Neural cell (in vitro differentiated cells): ENCODE results near the gene AFAP1. TPM values are rescaled to one million over a fixed set of nuclear protein-coding genes. Genes with fewer than 3 reads are reported as not detected.

Experiments used
- H2AFZ ChIP-seq: fragments of 200-600, 300-800 bp; sonication (generic), shearing (Covaris generic); 2 replicates; pipeline ENCODE4 v1.6.0; 2014; ENCODE audit warnings: low read depth, mild to moderate bottlenecking, antibody characterized with exemption, low read length, moderate library complexity
- H3F3A ChIP-seq: fragments of 200-600 bp; shearing (Covaris generic); 2 replicates; pipeline ENCODE4 v1.6.1; 2016; ENCODE audit warnings: mild to moderate bottlenecking, moderate library complexity, mixed read lengths, antibody characterized with exemption, low read length; ENCODE audit not compliant: insufficient read depth, poor library complexity, severe bottlenecking
- H3K27ac ChIP-seq: fragments of 200-600, 300-800 bp; sonication (generic), shearing (Covaris generic); 2 replicates; pipeline ENCODE4 v1.5.1; 2014; ENCODE audit warnings: mild to moderate bottlenecking, low read length, moderate library complexity
- H3K27me3 ChIP-seq: fragments of 300-800, 200-600 bp; sonication (generic), shearing (Covaris generic); 2 replicates; pipeline ENCODE4 v1.6.0; 2014; ENCODE audit warnings: mild to moderate bottlenecking, low read depth, low read length, moderate library complexity; ENCODE audit not compliant: insufficient read depth
- H3K36me3 ChIP-seq: fragments of 300-800, 200-600 bp; sonication (generic), shearing (Covaris generic); 2 replicates; pipeline ENCODE4 v1.5.1; 2014; ENCODE audit warnings: mild to moderate bottlenecking, antibody characterized with exemption, low read length, moderate library complexity; ENCODE audit not compliant: insufficient read depth
- H3K4me2 ChIP-seq: fragments of 300-800, 200-600 bp; sonication (generic), shearing (Covaris generic); 2 replicates; pipeline ENCODE4 v1.6.0; 2014; ENCODE audit warnings: mild to moderate bottlenecking, low read length
- H3K4me3 ChIP-seq: fragments of 300-800, 200-600 bp; sonication (generic), shearing (Covaris generic); 2 replicates; pipeline ENCODE4 v1.5.1; 2014; ENCODE audit warnings: mild to moderate bottlenecking, low read length, moderate library complexity
- H3K79me2 ChIP-seq: fragments of 200-600 bp; shearing (Covaris generic); replicated peaks from 2 replicates; pipeline ENCODE4 v1.6.0; 2014; ENCODE audit warnings: mild to moderate bottlenecking, low read length, moderate library complexity; ENCODE audit not compliant: insufficient read depth
- H3K9ac ChIP-seq: fragments of 300-800, 200-600 bp; sonication (generic), shearing (Covaris generic); 2 replicates; pipeline ENCODE4 v1.6.1; 2016; ENCODE audit warnings: mild to moderate bottlenecking, low read length, mixed read lengths
- H3K9me2 ChIP-seq: fragments of 200-600 bp; shearing (Covaris generic); 2 replicates; pipeline ENCODE4 v1.6.1; 2016; ENCODE audit warnings: mild to moderate bottlenecking, low read length, mixed read lengths; ENCODE audit not compliant: insufficient read depth
- H3K9me3 ChIP-seq: fragments of 200-600, 300-800 bp; sonication (generic), shearing (Covaris generic); 2 replicates; pipeline ENCODE4 v1.6.1; 2016; ENCODE audit warnings: mild to moderate bottlenecking, mixed run types, low read length, moderate library complexity, mixed read lengths
- H4K20me1 ChIP-seq: fragments of 200-600 bp; shearing (Covaris generic); 2 replicates; pipeline ENCODE4 v1.6.1; 2016; ENCODE audit warnings: mild to moderate bottlenecking, mixed run types; ENCODE audit not compliant: insufficient read depth
- EP300 ChIP-seq: fragments of 450-650 bp; conservative IDR thresholded peaks from 2 replicates; pipeline ENCODE4 v1.6.1; 2014; ENCODE audit warnings: antibody characterized with exemption, mild to moderate bottlenecking, moderate library complexity; ENCODE audit not compliant: poor library complexity, severe bottlenecking
- EZH2 ChIP-seq: fragments of 200-600, 300-800 bp; shearing (Covaris generic), sonication (generic); IDR thresholded peaks from 2 replicates; pipeline ENCODE4 v1.6.1; 2014; ENCODE audit warnings: antibody characterized with exemption, low read length, borderline replicate concordance, mild to moderate bottlenecking; ENCODE audit not compliant: insufficient read depth, poor library complexity, severe bottlenecking
- MXI1 ChIP-seq: fragments of 450-650 bp; conservative IDR thresholded peaks from 2 replicates; pipeline ENCODE4 v1.6.1; 2014; ENCODE audit warnings: antibody characterized with exemption, mild to moderate bottlenecking; ENCODE audit not compliant: poor library complexity, severe bottlenecking
- POLR2AphosphoS5 ChIP-seq: IDR thresholded peaks from 2 replicates; pipeline ENCODE4 v1.6.1; 2012
- RAD21 ChIP-seq: fragments of 450-650 bp; conservative IDR thresholded peaks from 2 replicates; pipeline ENCODE4 v1.6.1; 2014; ENCODE audit warnings: antibody characterized with exemption, mild to moderate bottlenecking, moderate library complexity
- REST ChIP-seq: IDR thresholded peaks from 2 replicates; pipeline ENCODE4 v1.6.1; 2012; ENCODE audit warnings: borderline replicate concordance
- SMC3 ChIP-seq: fragments of 450-650 bp; conservative IDR thresholded peaks from 2 replicates; pipeline ENCODE4 v1.6.1; 2014; ENCODE audit warnings: antibody characterized with exemption, mild to moderate bottlenecking, moderate library complexity; ENCODE audit not compliant: poor library complexity
- TAF1 ChIP-seq: IDR thresholded peaks from 2 replicates; pipeline ENCODE4 v1.6.1; 2012; ENCODE audit warnings: low read depth
- polyA plus RNA-seq: library from polyadenylated mRNA; depleted of rRNA; stranded (reverse); fragments of >200 nt; gene quantifications from 2 replicates; pipeline ENCODE4 v1.2.3, GENCODE V29; 2014
- TF ChIP-seq, protein P1 (sequence below): fragments of 450-650 bp; IDR thresholded peaks from 2 replicates; pipeline ENCODE4 v1.5.1; 2014; ENCODE audit warnings: antibody characterized with exemption, mild to moderate bottlenecking, moderate library complexity; ENCODE audit not compliant: poor library complexity, severe bottlenecking

AFAP1 gene
- polyA plus RNA-seq, 1 donor from 2014 or later: 38.9 TPM

GRCh38 chr4:7829652-7830580 lies 109.7 kb downstream of the AFAP1 start:
- peaks cover 2% of the 10 kb centered on the region for H3K79me2 ChIP-seq
- no peaks in the 10 kb centered on the region for H3K9me3 ChIP-seq
- H3F3A ChIP-seq: no peaks in the 10 kb centered on the region
- H3K9me2 ChIP-seq: no peaks in the 10 kb centered on the region
- no peaks in the 10 kb centered on the region for H3K27me3 ChIP-seq
- no peak overlapping the region for H2AFZ ChIP-seq
- TF ChIP-seq POLR2AphosphoS5 (no peak), SMC3 (no peak), EP300 (no peak), REST (no peak), RAD21 (no peak)
- TF ChIP-seq, protein P1, sequence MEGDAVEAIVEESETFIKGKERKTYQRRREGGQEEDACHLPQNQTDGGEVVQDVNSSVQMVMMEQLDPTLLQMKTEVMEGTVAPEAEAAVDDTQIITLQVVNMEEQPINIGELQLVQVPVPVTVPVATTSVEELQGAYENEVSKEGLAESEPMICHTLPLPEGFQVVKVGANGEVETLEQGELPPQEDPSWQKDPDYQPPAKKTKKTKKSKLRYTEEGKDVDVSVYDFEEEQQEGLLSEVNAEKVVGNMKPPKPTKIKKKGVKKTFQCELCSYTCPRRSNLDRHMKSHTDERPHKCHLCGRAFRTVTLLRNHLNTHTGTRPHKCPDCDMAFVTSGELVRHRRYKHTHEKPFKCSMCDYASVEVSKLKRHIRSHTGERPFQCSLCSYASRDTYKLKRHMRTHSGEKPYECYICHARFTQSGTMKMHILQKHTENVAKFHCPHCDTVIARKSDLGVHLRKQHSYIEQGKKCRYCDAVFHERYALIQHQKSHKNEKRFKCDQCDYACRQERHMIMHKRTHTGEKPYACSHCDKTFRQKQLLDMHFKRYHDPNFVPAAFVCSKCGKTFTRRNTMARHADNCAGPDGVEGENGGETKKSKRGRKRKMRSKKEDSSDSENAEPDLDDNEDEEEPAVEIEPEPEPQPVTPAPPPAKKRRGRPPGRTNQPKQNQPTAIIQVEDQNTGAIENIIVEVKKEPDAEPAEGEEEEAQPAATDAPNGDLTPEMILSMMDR: no peak
- H3K4me2 ChIP-seq: no peak overlapping the region
- H4K20me1 ChIP-seq: no peaks in the 10 kb centered on the region
- no peak overlapping the region for H3K9ac ChIP-seq
- no peak overlapping the region for H3K4me3 ChIP-seq
- H3K36me3 ChIP-seq: peaks cover 6% of the 10 kb centered on the region
- H3K27ac ChIP-seq: no peak overlapping the region

GRCh38 chr4:7828793-7829301 lies 110.8 kb downstream of the AFAP1 start:
- peaks cover 6% of the 10 kb centered on the region for H3K36me3 ChIP-seq
- H3F3A ChIP-seq: no peaks in the 10 kb centered on the region
- H3K4me3 ChIP-seq: no peak overlapping the region
- TF ChIP-seq RAD21 (no peak), EP300 (no peak), MXI1 (no peak), SMC3 (no peak), POLR2AphosphoS5 (no peak), REST (no peak), EZH2 (no peak), TAF1 (no peak)
- TF ChIP-seq, protein P1: no peak
- no peaks in the 10 kb centered on the region for H4K20me1 ChIP-seq
- no peaks in the 10 kb centered on the region for H3K9me3 ChIP-seq
- no peak overlapping the region for H3K27ac ChIP-seq
- H3K4me2 ChIP-seq: no peak overlapping the region
- no peak overlapping the region for H2AFZ ChIP-seq
- H3K9me2 ChIP-seq: no peaks in the 10 kb centered on the region
- H3K27me3 ChIP-seq: no peaks in the 10 kb centered on the region
- no peak overlapping the region for H3K9ac ChIP-seq
- peaks cover 2% of the 10 kb centered on the region for H3K79me2 ChIP-seq
